ENCODE results near the gene HOXB8.

- TF ChIP-seq ZNF114 (CRISPR knock-in tag; IDR thresholded peaks at IDR 0.05), result no peak
- TF ChIP-seq CTCF (conservative IDR thresholded peaks at IDR 0.05; ENCODE audit: low read depth in 2 of 2), result no peak
- no peak for TF ChIP-seq REST (IDR thresholded peaks at IDR 0.05; ENCODE audit: unreplicated experiment)
Measured at GRCh38 chr17:48590607-48591161, 24.4 kb downstream of the HOXB8 start.
